Fibroblast of mammary gland (primary cell): ENCODE measurements around the gene PHLPP2.
"Not testable (repeated sequence)": the region's sequence is repeated elsewhere in the genome, so short reads cannot be mapped to it uniquely, and the experiment has no call there.

ENCODE experiments used
- DNase-seq: peaks from one replicate; pipeline ENCODE4 v3.0.0-alpha.2; 2010; ENCODE audit warnings: low read depth
- H3K4me3 ChIP-seq: 2 replicates; pipeline ENCODE4 v1.5.1; 2011; ENCODE audit warnings: low read depth, mild to moderate bottlenecking, low read length, moderate library complexity; ENCODE audit not compliant: control insufficient read depth
- TF ChIP-seq, protein P1 (sequence below): conservative IDR thresholded peaks from 2 replicates; pipeline ENCODE4 v1.5.1; 2011; ENCODE audit warnings: low read depth, low read length, inconsistent platforms; ENCODE audit not compliant: control insufficient read depth, insufficient read depth

The PHLPP2 gene

DNA sequence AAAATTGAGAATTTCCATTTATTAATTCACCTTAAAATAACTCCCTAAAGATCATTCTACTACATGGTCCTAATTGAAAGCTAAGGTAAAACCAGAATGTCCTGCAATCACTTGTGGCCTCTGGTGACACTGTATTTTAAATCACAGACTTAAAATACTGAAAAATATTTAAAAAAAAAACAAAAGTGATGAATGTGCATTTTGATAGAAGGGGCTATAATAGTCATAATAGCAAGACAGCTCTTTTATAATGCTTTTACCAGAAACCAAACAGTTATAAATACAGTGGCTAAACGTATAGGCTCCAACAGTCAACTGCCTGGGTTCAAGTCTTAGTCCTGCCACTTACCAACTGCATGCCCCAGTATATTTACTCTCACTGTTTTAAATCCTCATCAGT, 21.2 kb downstream of the PHLPP2 start:
- TF ChIP-seq, protein P1, sequence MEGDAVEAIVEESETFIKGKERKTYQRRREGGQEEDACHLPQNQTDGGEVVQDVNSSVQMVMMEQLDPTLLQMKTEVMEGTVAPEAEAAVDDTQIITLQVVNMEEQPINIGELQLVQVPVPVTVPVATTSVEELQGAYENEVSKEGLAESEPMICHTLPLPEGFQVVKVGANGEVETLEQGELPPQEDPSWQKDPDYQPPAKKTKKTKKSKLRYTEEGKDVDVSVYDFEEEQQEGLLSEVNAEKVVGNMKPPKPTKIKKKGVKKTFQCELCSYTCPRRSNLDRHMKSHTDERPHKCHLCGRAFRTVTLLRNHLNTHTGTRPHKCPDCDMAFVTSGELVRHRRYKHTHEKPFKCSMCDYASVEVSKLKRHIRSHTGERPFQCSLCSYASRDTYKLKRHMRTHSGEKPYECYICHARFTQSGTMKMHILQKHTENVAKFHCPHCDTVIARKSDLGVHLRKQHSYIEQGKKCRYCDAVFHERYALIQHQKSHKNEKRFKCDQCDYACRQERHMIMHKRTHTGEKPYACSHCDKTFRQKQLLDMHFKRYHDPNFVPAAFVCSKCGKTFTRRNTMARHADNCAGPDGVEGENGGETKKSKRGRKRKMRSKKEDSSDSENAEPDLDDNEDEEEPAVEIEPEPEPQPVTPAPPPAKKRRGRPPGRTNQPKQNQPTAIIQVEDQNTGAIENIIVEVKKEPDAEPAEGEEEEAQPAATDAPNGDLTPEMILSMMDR = no peak
- no peak overlapping the region for H3K4me3 ChIP-seq
- no peak for DNase-seq

DNA sequence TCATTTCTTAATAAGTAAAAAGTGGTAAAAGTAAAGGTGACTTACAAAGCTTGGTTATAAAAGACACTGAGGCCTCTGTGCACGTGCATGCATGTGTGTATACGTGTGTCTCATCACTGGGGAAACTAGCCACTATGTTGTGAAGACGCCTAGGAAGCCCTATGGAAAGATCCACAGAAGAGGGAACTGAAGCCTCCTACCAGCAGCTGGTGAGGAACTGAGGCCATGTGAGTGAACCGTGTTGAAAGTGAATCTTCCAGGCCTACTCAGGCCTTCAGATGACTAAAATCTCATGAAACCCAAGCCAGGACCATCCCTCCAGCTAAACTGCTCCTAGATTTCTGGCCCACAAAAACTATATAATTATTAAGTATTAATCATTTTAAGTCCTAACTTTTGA, 23.7 kb downstream of the PHLPP2 start:
- TF ChIP-seq, protein P1 = no peak
- H3K4me3 ChIP-seq = no peak overlapping the region
- no peak for DNase-seq

DNA sequence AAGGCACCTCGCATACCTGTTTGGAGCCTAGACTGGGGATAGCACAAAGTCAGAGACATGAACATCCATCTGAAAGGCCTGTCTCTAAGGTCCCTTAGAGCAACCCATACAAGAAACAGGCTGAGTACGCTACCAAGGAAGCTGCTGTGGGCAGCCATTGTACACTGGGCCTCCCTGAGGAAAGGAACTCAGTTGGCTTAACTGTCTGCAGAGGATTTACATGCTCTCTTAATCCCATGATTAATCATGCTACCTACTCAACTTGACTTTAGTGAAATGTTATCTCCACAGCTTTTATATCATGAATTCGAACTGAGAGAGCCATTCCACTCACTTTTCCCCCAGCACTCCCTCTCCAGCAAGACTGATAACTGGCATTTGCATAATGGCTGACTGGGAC, 26.0 kb downstream of the PHLPP2 start:
- no peak overlapping the region for H3K4me3 ChIP-seq
- no peak for DNase-seq
- TF ChIP-seq, protein P1 = no peak

DNA sequence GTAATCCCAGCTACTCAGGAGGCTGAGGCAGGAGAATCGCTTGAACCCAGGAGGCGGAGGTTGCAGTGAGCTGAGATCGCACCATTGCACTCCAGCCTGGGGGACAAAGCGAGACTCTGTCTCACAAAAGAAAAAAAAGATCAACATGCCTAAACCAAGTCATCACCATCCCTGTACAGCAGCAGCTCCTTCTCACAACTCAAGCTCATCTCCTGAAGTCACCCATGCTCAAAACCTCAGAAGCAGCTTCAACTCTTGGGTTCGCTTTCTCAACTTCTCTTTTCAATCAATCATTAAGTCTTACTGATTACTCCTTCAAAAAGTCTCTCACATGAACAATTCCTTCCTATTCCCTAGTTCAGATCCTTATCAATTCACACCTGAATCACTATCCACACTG, 31.3 kb downstream of the PHLPP2 start:
- DNase-seq = no peak
- TF ChIP-seq, protein P1 = no peak
- no peak overlapping the region for H3K4me3 ChIP-seq

DNA sequence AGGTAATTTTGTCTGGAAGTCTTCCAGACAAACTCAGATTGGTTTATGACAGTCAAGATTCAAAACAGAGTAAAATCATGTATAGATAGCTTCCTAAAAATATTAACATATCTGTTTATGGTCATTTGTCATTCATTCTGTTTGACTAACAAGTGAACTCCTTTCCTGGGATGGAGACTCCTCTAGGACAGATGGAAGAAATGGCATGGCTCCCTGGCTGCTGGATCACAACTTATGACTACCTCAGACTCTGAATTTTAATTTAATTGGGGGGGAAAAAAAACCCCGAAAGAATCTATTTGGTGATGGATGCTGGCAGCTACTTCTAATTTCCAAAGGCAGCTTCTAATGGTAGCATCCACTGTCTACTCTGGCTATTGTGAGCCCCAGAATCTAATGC, 34.6 kb downstream of the PHLPP2 start:
- TF ChIP-seq, protein P1 = no peak
- DNase-seq = no peak

DNA sequence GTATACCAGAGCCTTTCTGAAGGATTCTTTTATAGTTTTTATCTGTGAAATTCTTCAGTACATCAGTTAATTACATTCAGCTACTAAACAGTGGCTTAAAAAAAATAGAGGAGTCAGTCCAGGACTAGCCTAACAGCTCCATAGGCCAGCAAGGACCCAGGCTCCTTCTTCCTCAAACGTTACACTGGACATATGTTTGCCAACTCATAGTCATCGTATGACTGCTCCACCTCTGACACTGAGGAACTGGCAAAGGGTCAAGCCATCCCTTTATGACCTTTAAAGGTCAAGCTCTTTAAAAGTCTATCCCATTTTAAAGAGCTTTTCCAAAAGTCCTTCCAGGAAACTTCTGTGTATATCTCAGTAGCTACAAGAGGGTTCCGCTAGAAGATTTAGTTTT, 36.6 kb downstream of the PHLPP2 start:
- DNase-seq = peak; percentile 33
- no peak overlapping the region for H3K4me3 ChIP-seq
- TF ChIP-seq, protein P1 = no peak

More for the DNA sequence above, 34.6 kb downstream of the PHLPP2 start:
- H3K4me3 ChIP-seq = no peak overlapping the region

DNA sequence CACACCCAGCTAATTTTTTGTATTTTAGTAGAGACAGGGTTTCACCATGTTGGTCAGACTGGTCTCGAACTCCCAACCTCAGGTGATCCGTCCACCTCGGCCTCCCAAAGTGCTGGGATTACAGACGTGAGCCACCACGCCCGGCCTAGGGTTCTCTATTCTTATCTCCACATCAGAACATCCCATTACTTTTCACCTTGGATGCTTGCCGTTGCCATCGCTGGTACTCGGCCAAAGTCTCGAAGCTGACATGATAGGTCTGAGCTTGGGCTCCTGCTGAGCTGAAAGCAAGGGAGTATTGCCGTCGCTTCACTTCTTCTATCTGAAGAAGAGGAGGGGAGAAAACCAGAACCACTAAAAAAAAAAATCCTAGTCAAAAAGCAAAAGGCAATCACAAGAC, 40.2 kb downstream of the PHLPP2 start:
- H3K4me3 ChIP-seq, DNase-seq: not testable (repeated sequence)
